Testis (tissue), 2 donors: ENCODE results near the gene PAFAH2.

Experiments
- POLR2A ChIP-seq: fragments of 450-650 bp; IDR thresholded peaks from one replicate; pipeline ENCODE4 v1.6.1; 2017; ENCODE audit warnings: antibody characterized with exemption, mild to moderate bottlenecking, moderate library complexity
- TF ChIP-seq, protein P1 (sequence below), 3 experiments: fragments of 450-650 bp in 2 of 3; fragments of 200-600 bp in 1 of 3; sonication (generic) in 1 of 3; IDR thresholded peaks; one replicate each; pipeline ENCODE4 v1.5.1; 2016 to 2019; ENCODE audit warnings: antibody characterized with exemption in 3 of 3, mild to moderate bottlenecking in 2 of 3, moderate library complexity in 1 of 3

DNA sequence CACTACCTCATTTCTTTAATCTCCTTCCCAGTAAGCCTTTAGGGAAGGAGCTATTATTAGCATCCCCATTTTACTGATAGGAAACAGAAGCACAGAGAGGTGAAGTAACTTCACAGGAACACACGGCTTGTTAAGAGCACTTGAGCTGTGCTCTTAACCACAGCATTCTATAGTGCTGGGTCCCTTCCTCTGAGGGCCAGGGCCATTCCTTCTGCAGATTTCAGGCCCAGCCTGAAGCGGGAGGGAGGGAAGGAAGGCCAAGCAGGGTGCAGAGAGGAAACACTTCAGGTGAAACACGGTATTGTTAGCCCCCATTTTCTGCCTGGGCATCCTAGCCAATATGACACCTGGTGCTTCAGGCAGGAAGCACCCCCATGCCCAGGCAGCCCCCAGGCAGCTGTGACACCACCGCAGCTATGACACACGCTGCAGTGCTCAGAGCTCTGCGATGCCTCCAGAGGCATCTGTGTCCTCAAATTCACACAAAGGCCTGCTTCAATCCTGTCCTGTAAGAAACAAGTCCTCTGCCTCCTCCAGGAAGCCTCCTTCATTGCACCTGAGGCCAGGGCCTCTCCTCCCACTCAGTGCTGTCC lies 19.2 kb upstream of the PAFAH2 start:
- TF ChIP-seq, protein P1, sequence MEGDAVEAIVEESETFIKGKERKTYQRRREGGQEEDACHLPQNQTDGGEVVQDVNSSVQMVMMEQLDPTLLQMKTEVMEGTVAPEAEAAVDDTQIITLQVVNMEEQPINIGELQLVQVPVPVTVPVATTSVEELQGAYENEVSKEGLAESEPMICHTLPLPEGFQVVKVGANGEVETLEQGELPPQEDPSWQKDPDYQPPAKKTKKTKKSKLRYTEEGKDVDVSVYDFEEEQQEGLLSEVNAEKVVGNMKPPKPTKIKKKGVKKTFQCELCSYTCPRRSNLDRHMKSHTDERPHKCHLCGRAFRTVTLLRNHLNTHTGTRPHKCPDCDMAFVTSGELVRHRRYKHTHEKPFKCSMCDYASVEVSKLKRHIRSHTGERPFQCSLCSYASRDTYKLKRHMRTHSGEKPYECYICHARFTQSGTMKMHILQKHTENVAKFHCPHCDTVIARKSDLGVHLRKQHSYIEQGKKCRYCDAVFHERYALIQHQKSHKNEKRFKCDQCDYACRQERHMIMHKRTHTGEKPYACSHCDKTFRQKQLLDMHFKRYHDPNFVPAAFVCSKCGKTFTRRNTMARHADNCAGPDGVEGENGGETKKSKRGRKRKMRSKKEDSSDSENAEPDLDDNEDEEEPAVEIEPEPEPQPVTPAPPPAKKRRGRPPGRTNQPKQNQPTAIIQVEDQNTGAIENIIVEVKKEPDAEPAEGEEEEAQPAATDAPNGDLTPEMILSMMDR (IDR thresholded peaks at IDR 0.05) = no peak
- TF ChIP-seq POLR2A = no peak
